ENCODE results near the gene CCT3. TPM values are rescaled to one million over a fixed set of nuclear protein-coding genes. Genes with fewer than 3 reads are reported as not detected.

The CCT3 gene
- total RNA-seq, 1 experiment from 2014 or later: 619 TPM

DNA sequence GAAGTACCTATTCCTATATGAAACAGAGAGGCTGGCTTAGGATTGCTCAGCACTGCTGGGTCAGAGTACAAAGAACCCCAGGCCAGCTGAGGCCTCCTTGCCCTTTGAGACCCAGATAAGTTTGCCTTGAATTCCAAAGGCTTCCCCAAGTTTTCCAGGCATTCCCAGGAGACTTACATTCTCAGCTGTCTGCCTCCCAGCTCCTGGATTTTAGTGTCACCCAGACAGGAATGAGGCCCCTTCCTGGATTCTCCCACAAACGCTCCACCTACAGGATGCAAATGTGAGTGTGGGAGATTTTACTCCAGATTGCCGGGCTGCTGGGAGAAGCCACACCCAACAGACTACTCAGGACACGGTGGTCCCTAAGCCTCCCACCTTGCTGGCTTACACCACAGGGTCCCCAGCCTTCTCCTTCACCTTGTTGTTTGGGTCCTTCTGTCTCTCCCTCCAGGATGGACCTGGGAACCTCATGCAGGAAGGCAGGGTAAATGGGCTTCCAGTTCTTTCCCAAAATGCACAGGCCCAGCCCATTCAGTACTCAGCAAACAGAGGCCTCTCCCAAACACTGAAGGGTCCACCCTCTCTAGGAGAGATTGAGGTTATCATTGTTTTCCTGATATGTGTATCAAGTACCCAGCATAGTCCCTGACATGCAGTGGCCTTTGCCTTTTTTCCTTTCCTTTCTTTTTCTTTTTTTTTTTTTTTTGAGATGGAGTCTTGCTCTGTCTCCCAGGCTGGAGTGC, 41.5 kb upstream of the CCT3 start:
- Histone ChIP-seq H2AFZ (ENCODE audit: low read depth, low read length, poor library complexity, severe bottlenecking) (no peak overlapping the region), H3K4me1 (ENCODE audit: control insufficient read depth in 1 of 2, insufficient read depth in 2 of 2, low read length in 2 of 2) (peaks cover 8 to 13% of the 10 kb centered on the region in 2 experiments), H3K9ac (ENCODE audit: low read length) (peak overlapping the region; percentile 33; the same call in 1 of the 2 replicates), H3K4me3 (replicated peaks in 1 of 2; ENCODE audit: low read depth in 1 of 2, low read length in 2 of 2) (no peak overlapping the region), H3K9me3 (ENCODE audit: control insufficient read depth in 1 of 2, insufficient read depth in 1 of 2, low read depth in 1 of 2, low read length in 2 of 2) (no peaks in the 10 kb centered on the region), H3K27ac (ENCODE audit: low read depth, low read length) (peak overlapping the region; percentile 39; the same call in 1 of the 2 replicates), H4K20me1 (ENCODE audit: insufficient read depth) (no peaks in the 10 kb centered on the region), H3K9me2 (ENCODE audit: insufficient read depth) (no peaks in the 10 kb centered on the region), H3K27me3 (ENCODE audit: insufficient read depth, low read length) (no peaks in the 10 kb centered on the region), H3K79me2 (ENCODE audit: insufficient read depth, low read length) (no peaks in the 10 kb centered on the region), H3K36me3 (ENCODE audit: control insufficient read depth in 1 of 2, insufficient read depth in 2 of 2, low read length in 2 of 2) (no peaks in the 10 kb centered on the region), H3K4me2 (ENCODE audit: low read length) (peak overlapping the region; percentile 48)
- ChIA-PET CTCF (interaction anchor here (1.7 kb wide), 1 partner anchor 66 kb away, joined by 12 read pairs; no protein-coding TSS in a partner anchor), POLR2A (no interaction called here), RAD21 (ENCODE audit: low non-redundant PET in 1 of 2, low total read pairs in 2 of 2, uncharacterized antibody in 2 of 2, unreplicated experiment in 2 of 2) (no interaction called here)
- DNase-seq (ENCODE audit: low read depth, low spot score) (no peak), ATAC-seq (peak; percentile 65)
- TF ChIP-seq CEBPB (IDR thresholded peaks at IDR 0.05; ENCODE audit: low read depth) (no peak), ELF1 (IDR thresholded peaks at IDR 0.05; ENCODE audit: borderline replicate concordance, low read depth) (no peak), SRF (IDR thresholded peaks at IDR 0.05; ENCODE audit: low read depth) (no peak), CBX3 (IDR thresholded peaks at IDR 0.05; ENCODE audit: low read depth) (no peak), TCF7L2 (IDR thresholded peaks at IDR 0.05; ENCODE audit: borderline replicate concordance, extremely low read depth, insufficient read depth, insufficient read length) (no peak), POLR2A (IDR thresholded peaks at IDR 0.05; ENCODE audit: borderline replicate concordance, extremely low read depth, insufficient read depth, insufficient read length) (no peak), JUND (IDR thresholded peaks at IDR 0.05) (no peak)
- TF ChIP-seq, protein P1, sequence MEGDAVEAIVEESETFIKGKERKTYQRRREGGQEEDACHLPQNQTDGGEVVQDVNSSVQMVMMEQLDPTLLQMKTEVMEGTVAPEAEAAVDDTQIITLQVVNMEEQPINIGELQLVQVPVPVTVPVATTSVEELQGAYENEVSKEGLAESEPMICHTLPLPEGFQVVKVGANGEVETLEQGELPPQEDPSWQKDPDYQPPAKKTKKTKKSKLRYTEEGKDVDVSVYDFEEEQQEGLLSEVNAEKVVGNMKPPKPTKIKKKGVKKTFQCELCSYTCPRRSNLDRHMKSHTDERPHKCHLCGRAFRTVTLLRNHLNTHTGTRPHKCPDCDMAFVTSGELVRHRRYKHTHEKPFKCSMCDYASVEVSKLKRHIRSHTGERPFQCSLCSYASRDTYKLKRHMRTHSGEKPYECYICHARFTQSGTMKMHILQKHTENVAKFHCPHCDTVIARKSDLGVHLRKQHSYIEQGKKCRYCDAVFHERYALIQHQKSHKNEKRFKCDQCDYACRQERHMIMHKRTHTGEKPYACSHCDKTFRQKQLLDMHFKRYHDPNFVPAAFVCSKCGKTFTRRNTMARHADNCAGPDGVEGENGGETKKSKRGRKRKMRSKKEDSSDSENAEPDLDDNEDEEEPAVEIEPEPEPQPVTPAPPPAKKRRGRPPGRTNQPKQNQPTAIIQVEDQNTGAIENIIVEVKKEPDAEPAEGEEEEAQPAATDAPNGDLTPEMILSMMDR (IDR thresholded peaks at IDR 0.05 in 2 of 3, conservative IDR thresholded peaks at IDR 0.05 in 1 of 3; ENCODE audit: borderline replicate concordance in 1 of 3, insufficient read depth in 1 of 3, low read depth in 2 of 3, low read length in 2 of 3): 0 out of 6 replicates have a peak, but pooled peaks of 1 of the 3 experiments have one; percentile 11
- intact Hi-C loops (cut with micrococcal nuclease): no loop called here
- BruUV-seq (replicated peaks): no TSS peak

Data from HCT116 (cell line).